Stimulated activated CD4-positive, alpha-beta T cell treated with anti-CD3 and anti-CD28 coated beads, Interleukin-2, amount 100 ng/mL, for 48 hours (primary cell): ENCODE results near the gene CFAP92.
A peak's percentile ranks its signal among the peaks of the same experiment; 100 is the strongest.
"Not testable (repeated sequence)": the region's sequence is repeated elsewhere in the genome, so short reads cannot be mapped to it uniquely, and the experiment has no call there.

Experiments used
- DNase-seq, 2 donors: peaks; one replicate each; pipeline ENCODE4 v3.0.0-alpha.2; 2020

The CFAP92 gene

GRCh38 chr3:128882719-128883118, 111.2 kb downstream of the CFAP92 start:
- no peak for DNase-seq

- DNase-seq: no peak
Measured at GRCh38 chr3:128881576-128881975, 112.3 kb downstream of the CFAP92 start.

- DNase-seq: not testable (repeated sequence)
Measured at GRCh38 chr3:128880455-128880854, 113.4 kb downstream of the CFAP92 start.

GRCh38 chr3:128879991-128880390, 113.9 kb downstream of the CFAP92 start:
- no peak for DNase-seq

GRCh38 chr3:128879125-128879969, 114.5 kb downstream of the CFAP92 start, which contains the start of gene ACAD9:
TSS of gene ACAD9 (plus strand) at chr3:128879620. CDS start at chr3:128879692, 72 bp downstream.
- DNase-seq: peak; percentile 97 to 99

- DNase-seq: peak in 1 of 2 donors; percentile 6
Measured at GRCh38 chr3:128878556-128879124, 115.2 kb downstream of the CFAP92 start.

GRCh38 chr3:128878011-128878457, 115.8 kb downstream of the CFAP92 start:
- DNase-seq: no peak

GRCh38 chr3:128875556-128876120, 118.2 kb downstream of the CFAP92 start:
- peak; percentile 46 to 57 for DNase-seq

GRCh38 chr3:128874481-128875180, 119.2 kb downstream of the CFAP92 start:
- no peak for DNase-seq

GRCh38 chr3:128873244-128874022, 120.4 kb downstream of the CFAP92 start:
- DNase-seq: no peak

GRCh38 chr3:128872744-128873143, 121.1 kb downstream of the CFAP92 start:
- no peak for DNase-seq

GRCh38 chr3:128872282-128872681, 121.6 kb downstream of the CFAP92 start:
- no peak for DNase-seq

GRCh38 chr3:128870347-128870746, 123.5 kb downstream of the CFAP92 start:
- DNase-seq: no peak

- DNase-seq: no peak
Measured at GRCh38 chr3:128867200-128868125, 126.4 kb downstream of the CFAP92 start.

- DNase-seq: not testable (repeated sequence)
Measured at GRCh38 chr3:128864849-128865804, 128.7 kb downstream of the CFAP92 start.

GRCh38 chr3:128864351-128864811, 129.5 kb downstream of the CFAP92 start:
- DNase-seq: no peak

GRCh38 chr3:128863560-128863959, 130.3 kb downstream of the CFAP92 start:
- peak in 1 of 2 donors; percentile 16 for DNase-seq

- DNase-seq: no peak
Measured at GRCh38 chr3:128861491-128861890, 132.4 kb downstream of the CFAP92 start.
